NCI-H146 treated with DMSO at 0.1 percent for 48 hours (cell line): ENCODE measurements around the gene ATP7A.
"Not testable (repeated sequence)": the region's sequence is repeated elsewhere in the genome, so short reads cannot be mapped to it uniquely, and the experiment has no call there.

Experiments used
- DNase-seq: peaks from one replicate; lab custom pipeline; 2025; ENCODE audit not compliant: unreplicated experiment; lab: John Stamatoyannopoulos, UW

Gene ATP7A

DNA sequence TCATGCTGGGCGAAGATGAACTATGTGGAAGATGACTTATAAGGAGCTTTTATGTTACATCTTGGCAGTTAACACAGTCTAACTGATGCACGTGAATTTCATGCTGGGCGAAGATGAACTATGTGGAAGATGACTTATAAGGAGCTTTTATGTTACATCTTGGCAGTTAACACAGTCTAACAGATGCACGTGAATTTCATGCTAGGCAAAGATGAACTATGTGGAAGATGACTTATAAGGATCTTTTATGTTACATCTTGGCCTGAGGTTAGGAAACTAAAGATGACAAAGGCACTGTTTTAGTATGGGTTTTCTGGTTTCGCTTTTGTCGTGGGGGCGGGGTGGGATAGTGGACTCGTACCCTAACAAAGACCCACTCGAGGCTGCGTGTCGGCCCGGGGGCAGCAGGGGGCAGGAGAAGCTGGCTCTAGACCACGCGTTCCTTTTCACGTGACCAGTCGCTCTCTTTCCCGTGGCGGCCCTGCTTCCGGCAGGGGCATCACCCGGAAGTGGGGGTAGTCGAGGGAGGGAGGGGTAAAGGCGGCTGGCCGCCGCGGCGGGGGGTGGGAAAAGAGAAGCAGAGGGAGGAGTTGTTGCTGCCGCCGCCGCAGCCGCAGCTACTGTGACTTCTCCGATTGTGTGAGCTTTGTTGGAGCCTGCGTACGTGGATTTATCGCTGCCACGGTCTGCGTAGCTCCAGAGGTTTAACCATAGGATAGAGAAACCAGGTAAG, at the start of gene ATP7A:
Gene ATP7A, plus strand, starts transcription at position 586 of the 733 bp plus-strand sequence. CDS start 60,949 bp downstream, outside the sequence.
- peak; percentile 84 for DNase-seq

- DNase-seq, result no peak
Measured at GRCh38 chrX:77875372-77875771, 35.1 kb upstream of the ATP7A start.

DNA sequence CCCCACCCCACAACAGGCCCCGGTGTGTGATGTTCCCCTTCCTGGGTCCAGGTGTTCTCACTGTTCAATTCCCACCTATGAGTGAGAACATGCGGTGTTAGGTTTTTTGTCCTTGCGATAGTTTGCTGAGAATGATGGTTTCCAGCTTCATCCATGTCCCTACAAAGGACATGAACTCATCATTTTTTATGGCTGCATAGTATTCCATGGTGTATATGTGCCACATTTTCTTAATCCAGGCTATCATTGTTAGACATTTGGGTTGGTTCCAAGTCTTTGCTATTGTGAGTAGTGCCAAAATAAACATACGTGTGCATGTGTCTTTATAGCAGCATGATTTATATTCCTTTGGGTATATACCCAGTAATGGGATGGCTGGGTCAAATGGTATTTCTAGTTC, 29.1 kb upstream of the ATP7A start:
- DNase-seq, result not testable (repeated sequence)

- no peak for DNase-seq
Measured at GRCh38 chrX:77892887-77893286, 17.6 kb upstream of the ATP7A start.

DNA sequence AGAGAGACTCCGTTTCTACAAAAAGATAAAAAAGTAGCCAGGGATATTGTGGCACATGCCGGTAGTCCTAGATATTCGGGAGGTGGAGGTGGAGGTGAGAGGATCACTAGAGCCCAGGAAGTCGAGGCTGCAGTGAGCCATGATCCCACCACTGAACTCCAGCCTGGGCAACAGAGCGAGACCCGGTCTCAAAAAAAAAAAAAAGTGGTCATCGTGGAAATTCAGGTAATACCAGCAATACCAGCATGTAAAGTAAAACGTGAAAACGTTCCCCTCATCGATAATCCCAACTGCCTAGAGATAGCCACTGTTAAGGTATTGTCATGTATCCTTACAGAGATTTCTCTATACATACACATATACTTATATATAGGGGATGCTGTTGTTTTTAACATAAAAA, 16.8 kb upstream of the ATP7A start:
- no peak for DNase-seq

DNA sequence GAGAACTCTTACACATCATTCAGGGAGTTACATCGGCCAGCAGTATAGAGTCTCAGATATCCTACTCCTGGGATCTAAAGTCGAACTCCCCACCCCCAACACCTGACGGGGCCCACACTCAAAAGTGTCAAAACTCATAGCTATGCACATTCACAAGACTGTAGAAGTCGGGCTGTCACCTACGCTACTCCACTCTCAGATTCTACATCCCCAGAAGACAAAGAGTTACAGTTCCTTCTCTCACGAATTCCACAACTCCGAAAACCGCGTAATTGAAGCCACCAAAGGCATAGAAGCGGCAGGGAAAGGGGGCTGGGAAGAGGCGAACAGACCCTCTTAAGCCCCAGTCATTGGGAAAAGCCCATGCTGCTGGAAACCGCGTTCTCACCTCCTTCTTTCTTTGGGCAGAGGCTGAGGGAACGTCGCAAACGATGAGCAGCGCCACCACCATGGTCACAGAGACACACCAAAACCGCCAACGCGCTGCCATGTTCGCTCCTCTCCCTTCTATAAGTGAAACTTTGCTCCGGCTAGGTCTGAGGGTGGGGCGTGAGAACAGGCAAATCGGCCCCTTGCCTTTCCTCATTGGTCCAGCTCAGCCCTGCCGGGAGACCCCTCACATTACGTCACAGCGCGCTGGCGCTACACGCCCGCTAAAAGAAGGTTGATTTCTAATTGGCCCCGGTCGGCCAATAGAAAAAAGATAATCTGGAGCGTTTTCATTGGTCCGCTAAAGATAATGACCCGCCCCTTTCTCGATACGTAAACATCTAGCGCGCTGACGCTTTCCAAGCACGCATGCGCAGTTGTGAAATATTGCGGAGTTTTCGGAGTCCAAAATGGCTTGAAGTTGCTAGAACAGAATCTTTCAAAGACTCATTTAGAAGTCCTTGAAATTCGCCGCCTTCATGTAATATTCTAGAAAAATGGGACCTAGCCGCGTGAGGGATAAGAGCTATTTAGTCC, 15.3 kb upstream of the ATP7A start, which contains the start of gene MAGT1:
Gene MAGT1, minus strand, starts transcription at position 515 of the 966 bp plus-strand sequence. Its CDS starts 25 bp downstream, at position 490.
- peak; percentile 92 for DNase-seq

DNA sequence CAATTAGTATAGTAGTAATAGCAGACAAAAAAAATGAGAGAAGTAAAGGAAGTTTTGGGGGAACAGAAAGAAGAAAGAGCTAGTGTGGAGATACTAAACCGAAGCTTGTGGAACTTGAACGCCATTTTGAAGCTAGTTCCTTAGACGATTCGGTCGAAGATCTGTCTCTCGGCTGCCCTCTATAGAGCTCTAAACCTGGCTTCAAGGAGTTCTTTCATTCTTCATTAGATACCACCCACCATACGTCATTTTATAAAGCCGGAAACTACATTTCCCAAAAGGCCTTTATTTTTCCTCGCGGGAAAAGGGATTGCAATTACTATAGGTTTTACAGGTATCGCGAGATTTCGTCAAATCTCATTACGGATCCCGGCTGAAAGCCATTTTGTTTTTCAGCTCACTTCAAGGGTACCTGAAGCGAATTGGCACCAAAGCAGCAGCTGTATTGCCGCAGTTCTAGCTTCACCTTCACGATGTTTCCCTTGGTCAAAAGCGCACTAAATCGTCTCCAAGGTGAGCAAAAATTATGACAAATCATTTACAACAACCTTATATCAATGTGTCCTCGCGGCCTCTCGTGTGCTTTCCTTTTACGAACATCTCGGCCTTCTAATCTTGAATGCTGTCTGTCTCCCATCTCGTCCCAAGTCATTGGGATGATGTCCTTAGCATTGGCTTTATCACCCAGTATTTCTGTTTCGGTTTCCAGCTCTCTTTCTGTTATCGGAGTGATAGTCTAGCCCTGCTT, 11.2 kb upstream of the ATP7A start, which contains the start of gene COX7B:
Gene COX7B, plus strand, starts transcription at position 388 of the 748 bp plus-strand sequence. Its CDS starts 86 bp downstream, at position 474.
- DNase-seq, result peak; percentile 94

DNA sequence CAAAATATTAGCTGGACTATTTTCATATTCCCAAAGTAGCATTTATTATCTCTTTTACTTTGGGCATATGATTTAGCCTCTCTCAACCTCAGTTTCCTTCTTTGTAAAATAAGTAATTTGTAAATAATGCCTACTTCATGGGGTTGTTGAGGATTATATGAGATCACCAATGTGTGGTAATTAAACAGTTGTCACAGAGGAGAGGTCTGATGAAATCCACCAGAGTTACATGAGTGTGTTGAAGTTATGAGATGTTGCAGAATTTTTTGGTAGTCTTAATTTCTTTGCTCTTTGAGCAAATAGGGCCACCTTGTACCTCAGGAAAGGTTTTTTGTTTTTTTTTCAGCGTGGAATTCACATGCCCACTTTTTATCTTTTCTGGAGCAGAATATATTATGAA, 9.8 kb upstream of the ATP7A start:
- DNase-seq, result no peak

- DNase-seq, result no peak
Measured at GRCh38 chrX:77901506-77901905, 9.0 kb upstream of the ATP7A start.

DNA sequence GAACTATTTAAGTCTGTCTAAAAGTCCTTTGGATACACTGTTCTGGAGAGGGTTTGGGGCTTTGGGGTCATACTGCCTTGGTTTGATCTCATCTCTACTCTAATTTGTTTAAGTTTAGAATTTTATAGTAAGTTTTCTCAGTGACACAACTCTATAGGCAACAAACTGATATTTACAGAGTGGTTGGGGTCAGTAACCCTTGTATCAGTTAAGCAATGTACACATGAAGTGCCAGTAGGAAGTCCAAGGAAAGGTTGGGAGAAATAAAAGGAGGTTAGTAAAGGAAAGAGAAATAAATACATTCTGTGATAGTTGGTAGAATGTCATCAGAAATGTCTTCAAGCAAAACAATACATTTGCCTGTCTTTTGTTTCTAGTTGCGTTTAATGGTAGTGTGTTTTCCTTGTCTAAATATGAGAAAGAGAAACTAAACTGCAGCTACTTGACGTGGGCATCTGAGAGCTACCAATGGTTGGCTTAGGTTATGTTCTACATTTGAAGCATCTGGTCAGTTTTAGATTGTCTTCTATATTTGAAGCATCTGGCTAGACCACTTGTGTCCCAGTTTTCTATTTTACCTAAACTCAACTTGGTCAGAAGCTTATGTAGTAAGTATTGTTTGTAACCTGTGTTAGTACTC, 6.9 kb downstream of the ATP7A start:
- no peak for DNase-seq

GRCh38 chrX:77918568-77918967, 8.1 kb downstream of the ATP7A start:
- no peak for DNase-seq

DNA sequence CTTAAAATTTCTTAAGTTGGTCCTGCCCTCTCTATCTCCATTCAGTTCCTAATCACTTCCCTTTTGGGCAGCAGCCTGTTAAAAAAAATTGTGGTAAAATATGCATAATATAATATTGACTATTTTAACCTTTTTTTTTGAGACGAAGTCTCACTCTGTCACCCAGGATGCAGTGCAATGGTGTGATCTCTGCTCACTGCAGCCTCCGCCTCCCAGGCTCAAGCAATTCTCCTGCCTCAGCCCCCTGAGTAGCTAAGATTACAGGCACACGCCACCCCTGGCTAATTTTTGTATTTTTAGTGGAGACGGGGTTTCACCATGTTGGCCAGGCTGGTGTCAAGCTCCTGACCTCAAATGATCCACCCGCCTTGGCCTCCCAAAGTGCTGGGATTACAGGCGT, 8.9 kb downstream of the ATP7A start:
- DNase-seq, result not testable (repeated sequence)

DNA sequence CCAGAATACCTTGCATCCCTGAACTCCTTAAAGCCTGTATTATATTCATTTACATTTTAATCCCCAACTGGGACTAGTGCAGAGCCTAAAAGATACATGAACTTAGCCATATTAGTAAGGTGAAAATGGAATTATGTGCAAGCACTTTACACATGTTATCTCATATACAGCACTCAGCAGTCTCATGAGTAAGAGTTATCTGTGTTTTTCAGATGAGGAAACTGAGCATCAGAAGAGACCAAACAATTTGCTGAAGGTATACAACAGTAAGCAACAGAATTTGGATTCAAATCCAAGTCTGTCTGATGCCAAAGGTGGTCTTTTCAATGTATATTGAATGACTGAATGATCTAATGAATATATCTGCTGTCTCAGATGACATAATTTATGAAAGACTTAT, 12.3 kb downstream of the ATP7A start:
- no peak for DNase-seq

- DNase-seq, result no peak
Measured at GRCh38 chrX:77924320-77924859, 13.9 kb downstream of the ATP7A start.

DNA sequence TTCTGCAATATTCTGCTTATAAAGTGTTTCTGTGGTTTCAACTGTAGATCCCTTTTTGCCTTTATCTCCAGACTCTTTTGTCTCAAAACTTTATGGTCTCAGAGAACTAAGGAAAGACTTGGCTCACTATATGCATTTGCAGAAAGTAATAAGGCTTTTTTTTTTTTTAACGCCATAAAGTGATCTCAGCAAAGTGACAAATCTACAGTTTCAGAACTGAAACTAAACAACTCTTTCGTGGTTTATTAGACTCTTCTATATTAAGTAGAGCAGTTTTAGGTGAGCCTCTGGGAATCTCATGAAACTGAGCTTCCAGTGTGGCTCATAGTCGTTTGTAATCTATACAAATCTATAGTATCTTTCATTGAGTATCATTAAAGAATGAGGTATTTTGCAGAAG, 15.3 kb downstream of the ATP7A start:
- DNase-seq, result no peak

- DNase-seq, result no peak
Measured at GRCh38 chrX:77930581-77930980, 20.1 kb downstream of the ATP7A start.

GRCh38 chrX:77935886-77936285, 25.4 kb downstream of the ATP7A start:
- DNase-seq, result no peak

- no peak for DNase-seq
Measured at GRCh38 chrX:77936299-77936698, 25.8 kb downstream of the ATP7A start.

- DNase-seq, result no peak
Measured at GRCh38 chrX:77937291-77937690, 26.8 kb downstream of the ATP7A start.

GRCh38 chrX:77938083-77938680, 27.7 kb downstream of the ATP7A start:
- DNase-seq, result no peak
